Cardiac muscle cell (in vitro differentiated cells and primary cell): Measurements from ENCODE around the gene CPSF2. TPM values are rescaled to one million over a fixed set of nuclear protein-coding genes. Genes with fewer than 3 reads are reported as not detected.
A peak's percentile ranks its signal among the peaks of the same experiment; 100 is the strongest.

Experiments used
- DNase-seq, 2 donors: peaks; one replicate each; pipeline versions ENCODE4 v3.0.0 to v3.0.0-alpha.2; 2010 to 2017; ENCODE audit warnings: low read depth in 1 of 2, low spot score in 1 of 2
- H3K27ac ChIP-seq: fragments of 200-600 bp; sonication (generic); 2 replicates; pipeline ENCODE4 v1.5.1; 2016
- H3K27me3 ChIP-seq: fragments of 200-600 bp; sonication (generic); 2 replicates; pipeline ENCODE4 v1.6.0; 2016; ENCODE audit warnings: control low read depth
- H3K36me3 ChIP-seq: fragments of 200-600 bp; sonication (generic); 2 replicates; pipeline ENCODE4 v1.5.1; 2016; ENCODE audit warnings: control low read depth
- H3K4me1 ChIP-seq: fragments of 200-600 bp; sonication (generic); 2 replicates; pipeline ENCODE4 v1.8.1; 2017; ENCODE audit warnings: low read depth, mild to moderate bottlenecking, mixed run types
- H3K4me3 ChIP-seq: fragments of 200-600 bp; sonication (generic); 2 replicates; pipeline ENCODE4 v1.5.1; 2016; ENCODE audit warnings: mild to moderate bottlenecking
- H3K9me3 ChIP-seq: fragments of 200-600 bp; sonication (generic); 2 replicates; pipeline ENCODE4 v1.5.1; 2017; ENCODE audit warnings: low read depth, mild to moderate bottlenecking, control low read depth
- CTCF ChIP-seq: IDR thresholded peaks from 2 replicates; pipeline ENCODE4 v1.5.1; 2012; ENCODE audit warnings: low read depth, mild to moderate bottlenecking, low read length
- polyA plus RNA-seq: library from polyadenylated mRNA; unstranded; fragments of >200 nt; fragmentation: Nextera tagmentation; extraction: Ambion mirVana; gene quantifications from 2 replicates; pipeline ENCODE4 v1.2.1, GENCODE V29; 2016
- total RNA-seq: library from RNA; depleted of rRNA; stranded (reverse); fragments of >200 nt; gene quantifications from 2 replicates; pipeline ENCODE4 v1.2.3, GENCODE V29; 2016

CPSF2 gene
- total RNA-seq (55.2 and 63.6 TPM in 2 replicates), polyA plus RNA-seq (27.6 and 35.2 TPM in 2 replicates)

GRCh38 chr14:92121670-92122350, at the start of gene CPSF2, which contains the start of gene NDUFB1:
Gene CPSF2, plus strand, starts transcription at chr14:92121969. Its CDS starts 9,016 bp downstream, at chr14:92130985.
Gene NDUFB1, minus strand, starts transcription at chr14:92121706. Its CDS starts 4,069 bp downstream, at chr14:92117637.
- H3K27me3 ChIP-seq: no peaks in the 10 kb centered on the region

DNA sequence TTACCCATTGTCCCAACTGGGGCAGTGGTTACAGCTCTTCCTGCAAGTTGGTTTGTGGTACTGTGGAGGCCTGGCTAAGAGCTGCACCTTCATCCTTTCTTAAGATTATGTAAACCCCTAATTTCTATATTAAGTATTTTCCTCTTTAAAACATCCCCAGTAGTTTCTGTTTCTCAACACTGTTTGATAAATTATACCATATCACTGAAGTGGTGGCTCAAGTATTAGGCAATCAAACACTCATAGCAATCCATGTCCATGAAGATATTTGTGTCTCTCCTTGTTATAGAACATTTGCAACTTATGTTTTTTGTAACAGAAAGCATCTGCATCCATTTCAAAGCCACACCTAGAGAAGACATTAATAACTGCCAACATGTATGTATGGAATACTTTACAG, 47.2 kb upstream of the CPSF2 start:
- TF ChIP-seq CTCF: no peak
- H3K36me3 ChIP-seq: peaks cover 17% of the 10 kb centered on the region
- DNase-seq: peak in 1 of 2 donors; percentile 33
- no peak overlapping the region for H3K4me3 ChIP-seq
- no peaks in the 10 kb centered on the region for H3K27me3 ChIP-seq
- no peak overlapping the region for H3K27ac ChIP-seq
- no peaks in the 10 kb centered on the region for H3K4me1 ChIP-seq
- H3K9me3 ChIP-seq: no peaks in the 10 kb centered on the region

More at GRCh38 chr14:92121670-92122350, at the start of gene CPSF2, which contains the start of gene NDUFB1:
- peak within 1 kb of the TSS; percentile 78 for H3K4me3 ChIP-seq
- H3K9me3 ChIP-seq: no peaks in the 10 kb centered on the region
- H3K4me1 ChIP-seq: peaks cover 5% of the 10 kb centered on the region
- peak; percentile 84 to 87 for DNase-seq
- H3K36me3 ChIP-seq: peaks cover 6% of the 10 kb centered on the region
- TF ChIP-seq CTCF: no peak
- peak within 1 kb of the TSS; percentile 99 for H3K27ac ChIP-seq

DNA sequence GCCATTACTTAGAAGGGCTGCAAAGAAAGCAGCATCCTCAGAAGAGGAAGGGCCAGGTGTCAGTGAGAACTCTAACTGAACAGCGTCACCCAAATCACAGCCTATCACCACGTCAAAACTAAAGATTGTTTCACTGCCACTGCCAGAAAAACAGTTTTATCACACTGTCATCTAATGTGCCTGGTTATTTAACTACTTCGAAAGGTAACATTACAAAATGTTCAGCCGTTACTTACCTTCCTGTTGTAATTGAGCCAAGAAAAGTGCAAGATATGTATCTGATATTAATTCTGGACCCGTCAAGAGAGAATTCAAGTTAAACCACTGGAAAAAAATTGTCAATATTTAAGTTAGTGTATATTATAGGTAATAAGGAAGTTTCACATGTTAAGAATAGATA, 33.3 kb upstream of the CPSF2 start:
- Histone ChIP-seq H3K36me3 (peaks cover 16% of the 10 kb centered on the region), H3K4me3 (no peak overlapping the region)
- no peak for DNase-seq

DNA sequence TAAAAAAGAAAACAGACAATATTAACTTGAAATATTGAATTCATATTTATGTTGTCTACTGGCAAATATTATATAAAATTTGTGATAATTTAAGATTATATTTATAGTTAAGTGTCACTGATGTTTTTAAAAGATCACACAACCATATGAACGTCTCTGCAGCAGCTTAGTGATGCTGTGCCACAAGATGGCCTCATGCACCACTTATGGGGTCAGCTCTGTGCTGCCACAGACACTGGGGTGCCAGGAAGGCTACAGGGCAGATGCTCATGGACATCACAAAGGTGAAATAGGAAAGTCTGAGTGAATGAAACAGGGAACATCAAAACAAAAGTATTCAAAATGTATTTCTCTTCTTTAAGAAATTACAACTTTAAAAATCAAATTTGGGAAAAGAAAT, 28.4 kb upstream of the CPSF2 start:
- no peak overlapping the region for H3K4me3 ChIP-seq
- no peak for DNase-seq

More for the DNA sequence above, 33.3 kb upstream of the CPSF2 start:
- no peaks in the 10 kb centered on the region for H3K27me3 ChIP-seq
- no peaks in the 10 kb centered on the region for H3K9me3 ChIP-seq
- no peak overlapping the region for H3K27ac ChIP-seq
- TF ChIP-seq CTCF: no peak
- H3K4me1 ChIP-seq: no peaks in the 10 kb centered on the region

GRCh38 chr14:92099802-92100201, 22.0 kb upstream of the CPSF2 start:
- no peak for TF ChIP-seq CTCF
- DNase-seq: no peak
- no peak overlapping the region for H3K27ac ChIP-seq
- H3K36me3 ChIP-seq: peaks cover 3% of the 10 kb centered on the region
- no peaks in the 10 kb centered on the region for H3K27me3 ChIP-seq
- no peaks in the 10 kb centered on the region for H3K4me1 ChIP-seq
- H3K9me3 ChIP-seq: no peaks in the 10 kb centered on the region
- no peak overlapping the region for H3K4me3 ChIP-seq

More for the DNA sequence above, 28.4 kb upstream of the CPSF2 start:
- Histone ChIP-seq H3K36me3 (peaks cover 18% of the 10 kb centered on the region), H3K27me3 (no peaks in the 10 kb centered on the region), H3K4me1 (no peaks in the 10 kb centered on the region), H3K27ac (no peak overlapping the region), H3K9me3 (no peaks in the 10 kb centered on the region)
- TF ChIP-seq CTCF: peak; percentile 12
